AML-193 (cell line): ENCODE measurements around the gene MET.

Source experiments
- DNase-seq, 2 experiments: peaks; one replicate each; lab custom pipeline; 2025; lab: John Stamatoyannopoulos, UW

Gene MET

GRCh38 chr7:116785843-116786242, 113.8 kb downstream of the MET start:
- DNase-seq: no peak

- peak in 1 of 2 experiments; percentile 2 for DNase-seq
Observed at GRCh38 chr7:116786791-116787443, 114.9 kb downstream of the MET start.

- no peak for DNase-seq
Observed at GRCh38 chr7:116787881-116788280, 115.9 kb downstream of the MET start.

GRCh38 chr7:116788572-116789197, 116.7 kb downstream of the MET start:
- no peak for DNase-seq

- no peak for DNase-seq
Observed at GRCh38 chr7:116790025-116790424, 118.0 kb downstream of the MET start.

GRCh38 chr7:116792813-116793212, 120.8 kb downstream of the MET start:
- no peak for DNase-seq

- no peak for DNase-seq
Observed at GRCh38 chr7:116793795-116794340, 121.9 kb downstream of the MET start.

- no peak for DNase-seq
Observed at GRCh38 chr7:116796471-116796870, 124.5 kb downstream of the MET start.

GRCh38 chr7:116797612-116798011, 125.6 kb downstream of the MET start:
- no peak for DNase-seq

- DNase-seq: no peak
Observed at GRCh38 chr7:116798232-116798631, 126.2 kb downstream of the MET start.

GRCh38 chr7:116799916-116800315, 127.9 kb downstream of the MET start:
- peak in 1 of 2 experiments; percentile 18 for DNase-seq

- no peak for DNase-seq
Observed at GRCh38 chr7:116800594-116800993, 128.6 kb downstream of the MET start.

- no peak for DNase-seq
Observed at GRCh38 chr7:116801092-116801710, 129.2 kb downstream of the MET start.

- no peak for DNase-seq
Observed at GRCh38 chr7:116802144-116802745, 130.2 kb downstream of the MET start.

- DNase-seq: peak in 1 of 2 experiments; percentile 6
Observed at GRCh38 chr7:116802746-116803152, 130.8 kb downstream of the MET start.

GRCh38 chr7:116804471-116804870, 132.5 kb downstream of the MET start:
- no peak for DNase-seq

- no peak for DNase-seq
Observed at GRCh38 chr7:116805100-116805544, 133.1 kb downstream of the MET start.

GRCh38 chr7:116806046-116806944, 134.3 kb downstream of the MET start:
- DNase-seq: no peak

- no peak for DNase-seq
Observed at GRCh38 chr7:116807011-116807560, 135.1 kb downstream of the MET start.

GRCh38 chr7:116809636-116810266, 137.8 kb downstream of the MET start:
- DNase-seq: peak; percentile 48 to 63
